Globus pallidus (tissue), 1 donor: ENCODE results near the gene WDR75.
A peak's percentile ranks its signal among the peaks of the same experiment; 100 is the strongest.
"Not testable (repeated sequence)": the region's sequence is repeated elsewhere in the genome, so short reads cannot be mapped to it uniquely, and the experiment has no call there.

Experiments
- DNase-seq: peaks from one replicate; pipeline ENCODE4 v3.0.0-alpha.2; 2015; ENCODE audit warnings: low spot score

Gene WDR75

DNA sequence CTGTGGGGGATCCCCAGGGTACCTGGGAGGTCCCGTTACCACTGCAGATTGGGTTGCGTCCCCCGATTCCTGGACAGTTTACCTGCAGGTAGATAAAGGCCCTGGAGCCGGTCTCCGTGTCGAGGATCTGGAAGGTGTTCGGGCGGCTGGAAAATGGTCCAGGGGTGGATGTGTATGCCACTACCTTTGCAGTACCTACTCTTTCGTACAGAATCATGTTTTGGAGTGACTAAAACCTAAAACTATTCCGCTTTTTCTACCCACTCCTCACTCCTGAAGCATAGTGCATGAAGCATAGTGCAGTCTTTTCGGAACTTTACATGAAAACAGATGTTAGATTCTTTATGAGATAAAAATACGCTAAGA lies 418 bp downstream of the WDR75 start:
- no peak for DNase-seq

DNA sequence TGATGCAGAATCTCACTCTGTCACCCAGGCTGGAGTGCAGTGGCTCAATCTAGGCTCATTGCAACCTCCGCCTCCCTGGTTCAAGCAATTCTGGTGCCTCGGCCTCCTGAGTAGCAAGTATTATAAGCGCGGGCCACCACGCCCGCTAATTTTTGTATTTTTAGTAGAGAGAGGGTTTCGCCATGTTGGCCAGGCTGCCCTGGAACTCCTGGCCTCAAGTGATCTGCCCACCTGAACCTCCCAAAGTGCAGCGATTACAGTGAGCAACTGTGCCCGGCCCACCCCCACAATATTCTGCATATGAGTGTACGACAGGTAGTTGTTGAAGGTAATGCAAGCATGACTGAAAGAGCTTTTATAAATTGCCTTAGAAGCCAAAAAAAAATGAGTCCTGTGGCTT lies 1.2 kb downstream of the WDR75 start:
- no peak for DNase-seq

- no peak for DNase-seq
Observed at GRCh38 chr2:189444322-189444721, 3.0 kb downstream of the WDR75 start.

GRCh38 chr2:189446780-189447179 lies 5.5 kb downstream of the WDR75 start:
- no peak for DNase-seq

GRCh38 chr2:189454009-189454408 lies 12.7 kb downstream of the WDR75 start:
- DNase-seq, result no peak

DNA sequence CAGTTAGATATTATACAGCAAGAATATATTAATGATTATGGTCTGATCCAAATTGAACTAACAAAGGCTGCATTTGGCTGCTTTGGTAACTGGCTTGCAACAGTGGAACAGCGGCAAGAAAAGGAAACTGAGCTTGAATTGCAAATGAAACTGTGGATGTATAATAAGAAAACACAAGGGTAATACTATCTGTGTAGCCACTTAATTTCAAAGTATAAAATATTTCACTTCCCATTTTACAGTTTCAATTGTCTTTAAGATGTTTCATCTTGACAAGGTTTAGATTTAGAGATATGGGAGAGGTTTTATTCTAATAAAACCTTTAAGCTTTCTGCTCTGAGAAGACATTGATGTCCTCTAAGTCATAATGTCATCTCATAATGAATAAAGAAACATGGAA lies 23.8 kb downstream of the WDR75 start:
- no peak for DNase-seq

DNA sequence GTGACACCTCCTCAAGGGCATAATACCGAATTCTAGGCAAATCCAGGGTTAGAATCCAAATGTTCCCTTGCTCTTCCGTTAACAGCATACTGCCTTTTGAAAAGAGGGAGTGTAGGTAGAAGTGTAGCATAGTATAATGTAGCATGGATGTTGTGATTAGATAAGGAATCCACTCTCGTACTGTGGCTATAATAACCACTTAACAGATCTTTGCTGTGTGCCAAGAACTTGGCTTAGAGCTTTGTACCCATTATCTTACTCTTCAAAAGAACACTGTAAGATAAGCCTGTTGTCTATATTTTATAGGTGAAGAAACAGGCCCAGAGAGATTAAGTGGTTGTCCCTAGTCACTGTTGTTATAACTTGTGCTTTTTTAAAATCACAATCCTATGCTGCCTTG lies 24.2 kb downstream of the WDR75 start:
- DNase-seq, result no peak

DNA sequence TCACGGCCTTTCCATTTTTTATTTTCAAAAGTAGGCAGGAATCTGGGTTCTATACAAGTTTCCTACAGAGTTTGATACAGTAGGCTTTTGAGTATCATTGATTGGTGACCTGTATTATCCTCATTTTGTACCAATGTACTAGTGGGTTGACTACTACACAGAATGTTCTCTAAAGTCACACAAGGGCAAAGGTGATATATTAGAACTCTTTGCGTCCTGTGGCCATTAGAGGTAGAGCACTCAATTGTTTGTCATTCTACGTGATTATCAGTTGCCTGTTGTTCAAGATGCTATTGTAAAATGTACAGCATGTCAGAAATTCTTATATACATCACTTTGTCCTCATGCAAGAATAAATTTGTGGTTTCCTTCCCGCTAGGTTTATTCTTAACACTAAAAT lies 24.8 kb downstream of the WDR75 start:
- DNase-seq, result no peak

GRCh38 chr2:189466656-189467055 lies 25.4 kb downstream of the WDR75 start:
- peak; percentile 7 for DNase-seq

DNA sequence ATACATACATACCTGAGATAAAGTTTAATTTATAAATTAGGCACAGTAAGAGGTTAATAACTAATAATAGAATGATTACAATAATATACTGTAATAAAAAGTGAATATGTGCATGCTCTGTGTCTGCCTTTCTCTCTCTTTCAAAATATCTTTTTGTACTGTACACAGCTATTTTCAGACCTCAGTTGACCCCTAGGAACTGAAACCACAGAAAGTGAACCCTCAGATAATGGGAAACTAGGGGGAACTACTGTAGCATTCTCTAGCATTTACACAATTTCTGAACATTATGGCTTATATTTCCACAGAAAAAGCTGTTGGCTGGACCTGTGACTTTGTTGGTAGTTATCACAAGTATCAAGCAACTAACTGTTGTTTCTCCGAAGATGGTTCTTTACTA lies 25.9 kb downstream of the WDR75 start:
- DNase-seq, result no peak

DNA sequence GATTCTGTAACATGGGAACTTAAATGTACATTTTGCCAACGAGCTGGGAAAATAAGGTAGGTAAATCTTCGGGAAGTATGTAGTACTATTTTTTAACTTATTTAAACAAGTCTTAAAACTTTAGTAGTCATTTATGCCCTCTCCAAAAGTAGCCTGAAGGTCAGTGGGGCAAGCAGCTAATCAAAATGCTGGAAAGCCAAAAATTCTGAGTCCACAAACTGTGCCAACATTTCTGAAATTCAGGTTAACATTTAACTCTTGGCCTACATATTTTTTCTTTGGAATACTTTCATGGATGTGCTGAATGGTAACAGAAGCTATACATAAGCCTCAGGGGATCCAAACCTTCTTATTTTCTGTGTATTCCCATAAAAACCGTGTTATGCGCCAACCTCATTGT lies 26.3 kb downstream of the WDR75 start:
- no peak for DNase-seq

- DNase-seq, result no peak
Observed at GRCh38 chr2:189474526-189474925, 33.3 kb downstream of the WDR75 start.

- DNase-seq, result no peak
Observed at GRCh38 chr2:189477756-189478155, 36.5 kb downstream of the WDR75 start.

- DNase-seq, result not testable (repeated sequence)
Observed at GRCh38 chr2:189478289-189478688, 37.0 kb downstream of the WDR75 start.

DNA sequence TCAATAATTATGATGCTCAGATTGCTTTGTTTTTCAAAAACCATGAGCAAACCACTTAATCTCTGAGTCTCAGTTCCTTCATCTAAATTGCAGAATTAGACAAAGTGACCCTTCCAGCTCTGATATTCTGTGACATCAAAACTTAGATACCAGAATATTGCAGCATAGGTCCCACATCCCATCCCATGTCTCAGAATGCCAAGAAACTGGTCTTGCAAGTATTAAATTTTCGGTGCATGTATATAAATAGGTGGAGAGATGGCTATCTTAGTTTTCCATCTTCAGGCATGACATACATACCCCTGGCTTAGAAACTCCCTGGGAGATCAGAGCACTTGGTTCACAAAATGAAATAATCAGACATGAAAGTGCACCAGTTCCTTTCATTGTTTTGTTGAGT lies 39.8 kb downstream of the WDR75 start:
- no peak for DNase-seq

- DNase-seq, result no peak
Observed at GRCh38 chr2:189483571-189483970, 42.3 kb downstream of the WDR75 start.

- no peak for DNase-seq
Observed at GRCh38 chr2:189483980-189484740, 42.9 kb downstream of the WDR75 start.

GRCh38 chr2:189485146-189485545 lies 43.9 kb downstream of the WDR75 start:
- no peak for DNase-seq

- DNase-seq, result no peak
Observed at GRCh38 chr2:189486237-189486770, 45.0 kb downstream of the WDR75 start.

DNA sequence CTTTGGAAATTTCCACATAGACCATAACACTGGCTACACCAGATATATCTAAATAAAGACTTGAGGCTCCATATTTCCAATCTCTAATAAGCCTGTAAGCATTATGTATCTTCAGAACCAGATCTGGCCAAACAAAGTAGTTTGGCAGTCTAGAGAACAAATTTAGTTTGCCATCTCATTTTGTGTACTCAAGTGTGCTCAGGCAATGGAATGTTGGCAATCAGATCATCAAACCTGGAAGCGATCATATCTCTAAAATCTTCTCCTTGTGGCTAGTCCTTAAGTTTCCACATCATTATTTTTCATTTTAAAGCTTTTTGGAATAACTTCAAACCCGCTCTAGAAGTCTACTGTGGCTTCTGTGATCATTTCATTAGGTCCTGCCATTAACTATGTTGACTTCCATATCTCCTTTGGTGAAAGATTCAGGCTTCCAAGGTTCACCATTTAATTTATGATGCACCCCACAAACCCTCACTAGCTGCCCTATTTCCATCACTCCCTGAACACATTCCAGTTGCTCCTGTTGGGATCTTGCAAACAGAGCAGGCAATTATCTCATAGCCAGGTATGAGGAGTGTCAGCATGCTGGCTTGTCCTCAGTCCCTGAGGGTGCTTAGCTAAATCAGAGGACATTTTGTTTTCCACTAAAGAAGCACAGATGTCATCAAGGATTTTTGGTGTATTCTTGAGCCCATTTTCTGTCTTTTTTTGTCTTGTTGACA lies 46.2 kb downstream of the WDR75 start:
- no peak for DNase-seq

DNA sequence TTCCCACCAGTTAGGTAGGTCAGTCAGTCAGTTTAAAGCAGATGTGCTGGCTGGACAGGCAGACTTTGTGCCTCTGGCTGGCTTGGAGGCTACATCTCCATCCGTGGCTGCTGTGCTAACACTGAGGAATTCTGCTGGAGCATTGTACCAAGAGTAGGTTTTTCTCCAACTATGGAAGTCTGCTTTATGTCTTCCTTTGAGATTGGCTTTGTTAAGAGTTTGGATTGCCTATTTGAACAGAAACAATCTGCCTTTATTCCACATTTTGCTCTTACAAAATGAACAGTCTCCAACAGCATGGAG lies 46.7 kb downstream of the WDR75 start:
- DNase-seq, result no peak

DNA sequence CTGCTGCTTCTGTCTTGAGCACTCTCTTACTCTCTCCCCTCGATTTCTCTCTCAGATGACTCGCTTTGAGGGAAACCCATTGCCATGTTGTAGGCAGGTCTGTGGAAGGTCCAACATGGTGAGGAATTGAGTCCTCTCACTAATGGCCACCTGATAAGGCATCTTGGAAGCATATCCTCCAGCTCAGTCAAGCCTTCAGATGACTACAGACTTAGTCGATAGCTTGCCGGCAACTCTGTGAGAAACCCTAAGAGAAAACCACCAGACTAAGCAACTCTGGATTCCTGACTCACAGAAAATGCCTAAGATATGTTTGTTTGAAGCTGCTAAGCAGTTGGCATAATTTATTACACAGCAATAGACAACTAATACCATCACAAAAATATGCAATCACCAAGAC lies 51.2 kb downstream of the WDR75 start:
- no peak for DNase-seq

DNA sequence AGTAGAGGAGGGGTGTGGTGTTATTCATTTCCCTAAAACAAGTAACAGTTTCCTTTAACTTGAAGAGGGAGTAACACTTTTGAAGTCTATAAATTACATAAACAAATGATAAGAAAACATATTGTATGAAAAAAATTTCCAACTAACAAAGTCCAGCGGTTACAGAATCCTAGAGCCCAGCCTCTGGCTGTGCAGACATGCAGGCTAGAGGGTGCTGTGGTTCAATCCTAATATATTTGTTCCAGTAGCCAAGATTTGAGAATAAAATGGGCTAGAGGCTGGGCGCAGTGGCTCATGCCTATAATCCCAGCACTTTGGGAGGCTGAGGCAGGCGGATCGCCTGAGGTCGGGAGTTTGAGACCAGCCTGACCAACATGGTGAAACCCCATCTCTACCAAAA lies 56.9 kb downstream of the WDR75 start:
- no peak for DNase-seq

DNA sequence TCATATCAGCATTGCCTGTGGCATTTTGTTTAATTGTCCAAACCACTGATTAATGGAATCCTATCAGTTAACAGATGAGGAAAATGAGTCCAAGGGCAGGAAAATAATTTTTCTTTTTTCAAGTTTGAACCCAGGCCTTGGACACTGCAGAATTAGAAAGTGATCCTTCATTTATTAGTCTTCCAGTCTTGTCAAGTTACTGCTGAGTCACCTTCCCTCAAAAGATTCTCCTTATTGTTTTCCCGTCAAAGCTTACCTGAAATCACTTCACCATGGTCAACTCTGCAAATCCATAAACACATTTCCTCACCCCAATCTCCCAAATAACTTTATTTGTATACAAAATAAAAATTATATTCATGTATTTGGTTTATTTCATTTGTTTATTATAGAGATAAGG lies 57.9 kb downstream of the WDR75 start:
- no peak for DNase-seq
